Activated CD8-positive, alpha-beta memory T cell treated with anti-CD3 and anti-CD28 coated beads, Interleukin-2, amount 10 ng/mL, durations not matched to agents 7 days and 5 days (primary cell): ENCODE results near the gene HAUS2. TPM values are rescaled to one million over a fixed set of nuclear protein-coding genes. Genes with fewer than 3 reads are reported as not detected.
A peak's percentile ranks its signal among the peaks of the same experiment; 100 is the strongest.

Source experiments
- ATAC-seq: fragments of 150-1000 bp; cut with Tn5 transposase; one replicate; pipeline ENCODE4 v1.10.0; 2021; ENCODE audit warnings: moderate library complexity
- CTCF ChIA-PET: fragments of 350-600 bp; sonication (Branson Sonifier 250); formaldehyde crosslinking; loops from one replicate; lab custom pipeline; 2021; ENCODE audit warnings: antibody characterized with exemption; lab: Charles Lee
- DNase-seq: peaks from one replicate; pipeline ENCODE4 v3.0.0-alpha.2; 2020
- H3K27ac Mint-ChIP-seq: one replicate; pipeline ENCODE4 v1.8.0; 2021; ENCODE audit warnings: mild to moderate bottlenecking, mixed read lengths
- H3K27me3 Mint-ChIP-seq: one replicate; pipeline ENCODE4 v1.8.0; 2021; ENCODE audit warnings: mixed read lengths
- H3K36me3 Mint-ChIP-seq: one replicate; pipeline ENCODE4 v1.8.0; 2021; ENCODE audit warnings: mild to moderate bottlenecking, mixed read lengths
- H3K4me1 Mint-ChIP-seq: one replicate; pipeline ENCODE4 v1.8.0; 2021; ENCODE audit warnings: mixed read lengths
- H3K4me3 Mint-ChIP-seq: one replicate; pipeline ENCODE4 v1.8.0; 2021; ENCODE audit warnings: mild to moderate bottlenecking, moderate library complexity, mixed read lengths
- H3K9me3 Mint-ChIP-seq: one replicate; pipeline ENCODE4 v1.8.0; 2022; ENCODE audit warnings: low read depth, mixed read lengths
- total RNA-seq, 2 experiments: library from RNA; stranded (reverse); gene quantifications; one replicate each; pipeline ENCODE4 v1.2.3, GENCODE V29; 2021

Gene HAUS2
- total RNA-seq, result 10 to 100 TPM; 35.5 to 35.6 TPM

DNA sequence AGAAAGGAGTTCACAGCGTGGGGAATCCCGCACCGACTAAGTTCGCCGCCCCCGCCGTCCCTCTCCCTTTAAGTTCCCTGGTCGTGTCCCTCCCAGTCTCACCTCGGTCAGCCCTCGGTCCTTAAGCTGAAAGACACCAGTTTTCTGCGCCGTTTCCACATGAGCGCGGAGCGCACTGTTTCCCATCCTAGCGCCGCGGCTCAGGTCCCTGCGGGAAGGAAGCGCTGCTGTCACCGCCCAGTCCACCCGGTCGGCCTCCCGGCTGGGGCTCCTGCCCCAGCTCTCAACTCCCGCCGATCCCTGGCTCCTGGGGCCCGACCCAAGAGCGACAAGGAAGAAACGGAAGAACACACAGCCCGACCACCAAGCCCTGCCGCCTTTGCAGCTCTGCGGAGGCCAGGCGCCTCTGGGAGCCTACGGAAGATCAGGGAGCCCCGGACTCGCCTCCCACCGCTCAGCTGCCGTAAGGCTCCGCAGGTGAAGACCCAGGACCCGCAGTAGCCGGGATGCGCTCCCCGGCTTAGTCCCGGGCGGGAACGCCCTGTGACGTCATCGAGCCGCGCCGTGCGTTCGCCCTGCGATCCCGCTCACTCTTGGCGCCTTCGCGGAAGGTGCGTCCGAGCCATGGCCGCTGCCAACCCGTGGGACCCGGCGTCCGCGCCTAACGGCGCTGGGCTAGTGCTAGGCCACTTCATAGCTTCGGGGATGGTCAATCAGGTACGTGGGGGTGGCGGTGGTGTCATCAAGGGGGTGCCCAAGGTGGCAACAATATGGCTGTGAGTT is at the start of gene HAUS2, which contains the start of gene LRRC57:
TSS of gene HAUS2 (plus strand) at position 590 of the 783 bp plus-strand sequence. CDS start at position 625, 35 bp downstream.
TSS of gene LRRC57 (minus strand) at position 545 of the 783 bp plus-strand sequence. CDS start at position 186, 359 bp downstream.
- Mint-ChIP-seq H3K4me3 (peak within 1 kb of the TSS; percentile 95), H3K27ac (peak within 1 kb of the TSS; percentile 94), H3K4me1 (peaks cover 56% of the 10 kb centered on the region), H3K9me3 (no peaks in the 10 kb centered on the region), H3K36me3 (peaks cover 25% of the 10 kb centered on the region), H3K27me3 (no peaks in the 10 kb centered on the region)
- CTCF ChIA-PET, result interaction anchor here (0.9 to 2.9 kb wide), 8 partner anchors 13 to 132 kb away, joined by 3 to 9 read pairs (median 4); partner anchors contain the start of genes SNAP23, STARD9 and ZNF106
- peak; percentile 92 for DNase-seq
- ATAC-seq, result peak; percentile 95

- Mint-ChIP-seq H3K27me3 (no peaks in the 10 kb centered on the region), H3K4me1 (peaks cover 33% of the 10 kb centered on the region), H3K27ac (no peak overlapping the region), H3K4me3 (no peak overlapping the region), H3K9me3 (no peaks in the 10 kb centered on the region), H3K36me3 (peaks cover 2% of the 10 kb centered on the region)
- DNase-seq (no peak), ATAC-seq (no peak)
- CTCF ChIA-PET, result no interaction called here
Observed at GRCh38 chr15:42499858-42500609, 48.6 kb upstream of the HAUS2 start.

GRCh38 chr15:42502477-42502876 is 46.2 kb upstream of the HAUS2 start:
- Mint-ChIP-seq H3K9me3 (no peaks in the 10 kb centered on the region), H3K4me1 (peaks cover 15% of the 10 kb centered on the region), H3K27ac (no peak overlapping the region), H3K36me3 (no peaks in the 10 kb centered on the region), H3K4me3 (no peak overlapping the region), H3K27me3 (no peaks in the 10 kb centered on the region)
- CTCF ChIA-PET, result no interaction called here
- DNase-seq, result no peak
- ATAC-seq, result no peak

DNA sequence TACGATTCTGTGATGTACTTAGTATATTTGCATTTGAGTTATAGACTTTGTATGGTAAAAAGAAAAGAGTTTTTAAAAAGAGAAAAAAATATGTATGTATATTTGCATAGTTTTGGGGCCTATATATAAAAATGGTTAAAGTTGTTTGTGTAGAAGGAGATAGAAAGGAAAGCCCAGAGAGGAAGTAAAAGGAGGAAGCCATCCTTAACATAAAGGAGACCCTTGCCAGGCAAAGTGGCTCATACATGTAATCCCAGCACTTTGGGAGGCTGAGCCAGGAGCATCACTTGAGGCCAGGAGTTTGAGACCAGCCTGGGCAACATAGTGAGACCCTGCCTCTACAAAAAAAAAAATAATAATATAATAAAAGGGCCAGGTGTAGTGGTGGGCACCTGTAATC is 44.8 kb upstream of the HAUS2 start:
- no peaks in the 10 kb centered on the region for H3K9me3 Mint-ChIP-seq

DNA sequence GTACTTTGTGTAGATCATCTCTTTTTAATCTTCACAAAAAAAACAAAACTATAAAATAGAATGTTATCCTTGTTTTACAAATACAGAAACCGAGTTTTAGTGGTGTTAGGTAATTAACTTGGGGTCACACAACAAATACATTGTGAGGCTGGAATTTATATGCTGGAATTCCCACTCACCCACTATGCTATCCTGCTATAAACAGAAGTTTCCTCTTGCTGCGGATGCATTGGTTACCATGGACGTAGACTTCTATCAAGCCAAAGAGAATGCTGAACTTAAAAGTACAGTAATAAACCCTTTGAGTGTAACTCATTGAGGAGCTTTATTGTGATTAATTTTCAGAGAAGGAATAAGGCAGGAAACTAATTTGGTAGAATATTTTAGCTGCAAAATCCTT is 44.0 kb upstream of the HAUS2 start:
- Mint-ChIP-seq H3K27ac (no peak overlapping the region), H3K27me3 (no peaks in the 10 kb centered on the region), H3K4me3 (no peak overlapping the region), H3K9me3 (no peaks in the 10 kb centered on the region), H3K4me1 (peaks cover 2% of the 10 kb centered on the region), H3K36me3 (peaks cover 2% of the 10 kb centered on the region)
- DNase-seq, result no peak
- ATAC-seq, result no peak
- CTCF ChIA-PET, result interaction anchor here (1.0 kb wide), 1 partner anchor 12 kb away, joined by 3 read pairs; no protein-coding TSS in a partner anchor

More for the DNA sequence above, 44.8 kb upstream of the HAUS2 start:
- H3K27me3 Mint-ChIP-seq, result no peaks in the 10 kb centered on the region
- DNase-seq (no peak), ATAC-seq (no peak)
- no peak overlapping the region for H3K27ac Mint-ChIP-seq
- CTCF ChIA-PET, result no interaction called here
- no peak overlapping the region for H3K4me3 Mint-ChIP-seq
- peaks cover 2% of the 10 kb centered on the region for H3K36me3 Mint-ChIP-seq
- peaks cover 3% of the 10 kb centered on the region for H3K4me1 Mint-ChIP-seq

DNA sequence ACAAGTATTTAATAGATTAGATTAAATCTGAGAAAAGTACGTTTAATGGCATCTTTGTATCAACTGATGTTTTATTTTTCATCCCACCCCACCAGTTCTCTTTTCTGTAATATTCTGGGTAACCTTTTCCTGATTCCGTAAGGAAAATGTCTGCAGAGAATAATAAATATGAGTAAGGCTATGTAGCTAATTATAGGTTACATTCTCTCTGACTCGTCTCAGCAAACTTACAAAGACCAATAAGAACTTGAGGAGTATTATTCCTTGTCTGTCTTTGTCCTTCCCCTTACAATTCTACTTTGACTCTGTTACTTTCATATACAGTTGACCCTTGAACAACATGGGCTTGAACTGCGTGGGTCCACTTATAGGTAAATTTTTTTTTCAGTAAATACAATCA is 41.1 kb upstream of the HAUS2 start:
- Mint-ChIP-seq H3K36me3 (peaks cover 2% of the 10 kb centered on the region), H3K9me3 (no peaks in the 10 kb centered on the region)
- no peak for ATAC-seq

GRCh38 chr15:42508263-42508690 is 40.4 kb upstream of the HAUS2 start:
- no peaks in the 10 kb centered on the region for H3K4me1 Mint-ChIP-seq
- H3K36me3 Mint-ChIP-seq, result peaks cover 5% of the 10 kb centered on the region
- H3K27ac Mint-ChIP-seq, result no peak overlapping the region
- H3K27me3 Mint-ChIP-seq, result no peaks in the 10 kb centered on the region
- no peaks in the 10 kb centered on the region for H3K9me3 Mint-ChIP-seq
- CTCF ChIA-PET, result no interaction called here
- DNase-seq (no peak), ATAC-seq (no peak)
- H3K4me3 Mint-ChIP-seq, result no peak overlapping the region

More for the DNA sequence above, 41.1 kb upstream of the HAUS2 start:
- Mint-ChIP-seq H3K27me3 (no peaks in the 10 kb centered on the region), H3K4me1 (no peaks in the 10 kb centered on the region), H3K27ac (no peak overlapping the region), H3K4me3 (no peak overlapping the region)
- CTCF ChIA-PET, result no interaction called here
- no peak for DNase-seq

DNA sequence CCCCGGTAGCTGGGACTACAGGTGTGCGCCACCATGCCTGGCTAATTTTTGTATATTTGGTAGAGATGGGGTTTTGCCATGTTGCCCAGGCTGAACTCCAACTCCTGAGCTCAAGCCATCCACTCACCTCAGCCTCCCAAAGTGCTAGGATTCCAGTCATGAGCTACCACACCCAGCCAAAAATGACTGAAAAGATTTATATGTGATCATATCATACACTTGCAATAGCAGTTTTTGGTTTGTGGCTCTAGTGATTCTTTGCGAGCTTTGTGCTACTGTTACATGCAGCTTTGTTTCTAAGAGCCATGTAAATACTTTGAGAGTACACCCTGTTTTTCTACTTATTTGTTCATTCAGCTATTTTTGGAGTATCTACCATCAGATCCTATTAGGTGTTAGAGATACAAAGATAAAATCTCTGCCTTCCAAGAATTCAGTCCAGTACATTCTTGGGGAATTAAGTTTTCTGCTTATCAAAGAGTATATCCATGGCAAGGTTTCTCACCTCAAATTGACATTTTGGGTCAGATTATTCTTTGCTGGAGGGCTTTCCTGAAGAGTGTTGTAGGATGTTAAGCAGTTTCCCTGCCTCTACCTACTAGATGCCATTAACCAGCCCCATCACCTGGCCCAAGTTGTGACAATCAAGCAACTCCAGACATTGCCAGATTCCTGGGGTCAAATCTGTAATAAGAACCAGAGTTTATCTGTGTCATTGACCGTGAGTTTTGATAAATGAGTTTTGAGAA is 38.2 kb upstream of the HAUS2 start:
- CTCF ChIA-PET, result interaction anchor here (1.3 kb wide), 1 partner anchor 139 kb away, joined by 3 read pairs; no protein-coding TSS in a partner anchor
- Mint-ChIP-seq H3K4me3 (no peak overlapping the region), H3K36me3 (peaks cover 13% of the 10 kb centered on the region), H3K9me3 (no peaks in the 10 kb centered on the region), H3K4me1 (no peaks in the 10 kb centered on the region), H3K27ac (no peak overlapping the region), H3K27me3 (no peaks in the 10 kb centered on the region)
- DNase-seq (no peak), ATAC-seq (no peak)

DNA sequence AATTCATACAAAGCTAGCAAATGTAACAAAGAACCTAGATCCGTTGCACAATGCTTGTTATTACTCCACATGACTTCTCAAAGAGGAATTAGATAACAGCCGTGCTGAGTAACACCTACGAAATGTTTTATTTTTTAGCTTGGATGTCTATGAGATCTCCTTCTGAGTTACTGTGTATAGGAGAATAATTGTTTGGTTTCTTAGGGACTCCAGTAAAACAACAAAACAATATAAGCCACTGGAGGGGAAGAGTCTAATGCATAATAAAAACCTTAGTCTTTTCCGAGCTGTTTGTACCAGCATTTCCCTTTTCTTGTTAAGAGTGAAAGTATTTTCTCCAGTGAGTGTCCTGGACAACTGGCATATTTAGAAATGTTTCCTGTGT is 37.6 kb upstream of the HAUS2 start:
- no peaks in the 10 kb centered on the region for H3K4me1 Mint-ChIP-seq
- H3K4me3 Mint-ChIP-seq, result no peak overlapping the region
- ATAC-seq (no peak), DNase-seq (no peak)
- no peaks in the 10 kb centered on the region for H3K27me3 Mint-ChIP-seq
- CTCF ChIA-PET, result interaction anchor here (1.3 kb wide), 1 partner anchor 139 kb away, joined by 3 read pairs; no protein-coding TSS in a partner anchor
- H3K9me3 Mint-ChIP-seq, result no peaks in the 10 kb centered on the region
- peaks cover 17% of the 10 kb centered on the region for H3K36me3 Mint-ChIP-seq
- no peak overlapping the region for H3K27ac Mint-ChIP-seq

DNA sequence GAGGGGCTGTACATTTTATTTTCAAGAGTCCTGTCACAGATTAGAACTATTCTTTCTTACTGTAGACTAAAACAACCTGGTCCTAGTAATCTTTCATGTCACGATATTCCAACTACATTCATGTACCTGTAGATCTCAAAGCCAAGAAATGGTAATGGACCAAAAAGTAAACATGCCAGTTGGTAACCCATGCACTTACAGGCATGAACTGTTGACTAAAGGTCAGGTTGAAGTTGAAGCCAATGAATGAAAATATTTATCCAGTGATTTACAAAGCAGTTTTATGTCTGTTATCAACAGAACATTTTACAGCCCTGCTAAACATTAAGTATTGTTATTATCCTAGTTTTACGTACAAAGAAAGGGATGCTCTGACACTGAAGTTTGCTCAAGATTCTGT is 25.3 kb upstream of the HAUS2 start:
- Mint-ChIP-seq H3K27ac (no peak overlapping the region), H3K36me3 (peaks cover 14% of the 10 kb centered on the region), H3K4me1 (peaks cover 2% of the 10 kb centered on the region), H3K9me3 (no peaks in the 10 kb centered on the region), H3K4me3 (no peak overlapping the region), H3K27me3 (no peaks in the 10 kb centered on the region)
- no peak for ATAC-seq
- CTCF ChIA-PET, result no interaction called here
- DNase-seq, result no peak

GRCh38 chr15:42528970-42529369 is 19.7 kb upstream of the HAUS2 start:
- Mint-ChIP-seq H3K27me3 (no peaks in the 10 kb centered on the region), H3K9me3 (no peaks in the 10 kb centered on the region), H3K27ac (no peak overlapping the region), H3K36me3 (peaks cover 19% of the 10 kb centered on the region), H3K4me1 (peaks cover 6% of the 10 kb centered on the region), H3K4me3 (no peak overlapping the region)
- DNase-seq (no peak), ATAC-seq (no peak)
- CTCF ChIA-PET, result no interaction called here

GRCh38 chr15:42533246-42533645 is 15.4 kb upstream of the HAUS2 start:
- CTCF ChIA-PET, result no interaction called here
- H3K4me1 Mint-ChIP-seq, result peaks cover 6% of the 10 kb centered on the region
- H3K36me3 Mint-ChIP-seq, result peaks cover 38% of the 10 kb centered on the region
- no peaks in the 10 kb centered on the region for H3K9me3 Mint-ChIP-seq
- H3K27ac Mint-ChIP-seq, result no peak overlapping the region
- no peak for DNase-seq
- ATAC-seq, result no peak
- no peak overlapping the region for H3K4me3 Mint-ChIP-seq
- H3K27me3 Mint-ChIP-seq, result no peaks in the 10 kb centered on the region
